ENCODE results near the gene LIPJ.

- TF ChIP-seq SMC3 (conservative IDR thresholded peaks at IDR 0.05; ENCODE audit: poor library complexity) (no peak), MXI1 (conservative IDR thresholded peaks at IDR 0.05; ENCODE audit: poor library complexity, severe bottlenecking) (no peak), POLR2AphosphoS5 (IDR thresholded peaks at IDR 0.05) (no peak), TAF1 (IDR thresholded peaks at IDR 0.05; ENCODE audit: low read depth) (no peak), REST (IDR thresholded peaks at IDR 0.05; ENCODE audit: borderline replicate concordance) (no peak), EP300 (conservative IDR thresholded peaks at IDR 0.05; ENCODE audit: poor library complexity, severe bottlenecking) (no peak), EZH2 (IDR thresholded peaks at IDR 0.05; ENCODE audit: borderline replicate concordance, insufficient read depth, low read length, poor library complexity, severe bottlenecking) (no peak), RAD21 (conservative IDR thresholded peaks at IDR 0.05) (no peak)
- TF ChIP-seq, protein P1, sequence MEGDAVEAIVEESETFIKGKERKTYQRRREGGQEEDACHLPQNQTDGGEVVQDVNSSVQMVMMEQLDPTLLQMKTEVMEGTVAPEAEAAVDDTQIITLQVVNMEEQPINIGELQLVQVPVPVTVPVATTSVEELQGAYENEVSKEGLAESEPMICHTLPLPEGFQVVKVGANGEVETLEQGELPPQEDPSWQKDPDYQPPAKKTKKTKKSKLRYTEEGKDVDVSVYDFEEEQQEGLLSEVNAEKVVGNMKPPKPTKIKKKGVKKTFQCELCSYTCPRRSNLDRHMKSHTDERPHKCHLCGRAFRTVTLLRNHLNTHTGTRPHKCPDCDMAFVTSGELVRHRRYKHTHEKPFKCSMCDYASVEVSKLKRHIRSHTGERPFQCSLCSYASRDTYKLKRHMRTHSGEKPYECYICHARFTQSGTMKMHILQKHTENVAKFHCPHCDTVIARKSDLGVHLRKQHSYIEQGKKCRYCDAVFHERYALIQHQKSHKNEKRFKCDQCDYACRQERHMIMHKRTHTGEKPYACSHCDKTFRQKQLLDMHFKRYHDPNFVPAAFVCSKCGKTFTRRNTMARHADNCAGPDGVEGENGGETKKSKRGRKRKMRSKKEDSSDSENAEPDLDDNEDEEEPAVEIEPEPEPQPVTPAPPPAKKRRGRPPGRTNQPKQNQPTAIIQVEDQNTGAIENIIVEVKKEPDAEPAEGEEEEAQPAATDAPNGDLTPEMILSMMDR (IDR thresholded peaks at IDR 0.05; ENCODE audit: poor library complexity, severe bottlenecking), result no peak
Measured at GRCh38 chr10:88640186-88640585, 53.6 kb downstream of the LIPJ start.

Data from neural cell (in vitro differentiated cells).